Measurements from ENCODE around the gene NOP16.
"Not testable (repeated sequence)": the region's sequence is repeated elsewhere in the genome, so short reads cannot be mapped to it uniquely, and the experiment has no call there.

NOP16 gene

GRCh38 chr5:176409765-176410164 lies 21.4 kb upstream of the NOP16 start:
- DNase-seq (ENCODE audit: low read depth in 2 of 2): no peak

- no peak for DNase-seq (ENCODE audit: low read depth in 2 of 2)
Observed at GRCh38 chr5:176408590-176408989, 20.2 kb upstream of the NOP16 start.

- not testable (repeated sequence) for DNase-seq (ENCODE audit: low read depth in 2 of 2)
Observed at GRCh38 chr5:176408252-176408573, 19.8 kb upstream of the NOP16 start.

GRCh38 chr5:176407456-176408251 lies 19.3 kb upstream of the NOP16 start:
- no peak for DNase-seq (ENCODE audit: low read depth in 2 of 2)

- no peak for DNase-seq (ENCODE audit: low read depth in 2 of 2)
Observed at GRCh38 chr5:176406436-176407052, 18.1 kb upstream of the NOP16 start.

- no peak for DNase-seq (ENCODE audit: low read depth in 2 of 2)
Observed at GRCh38 chr5:176405656-176406435, 17.4 kb upstream of the NOP16 start.

- no peak for DNase-seq (ENCODE audit: low read depth in 2 of 2)
Observed at GRCh38 chr5:176401281-176402205, 13.1 kb upstream of the NOP16 start.

GRCh38 chr5:176400382-176401156 lies 12.2 kb upstream of the NOP16 start:
- no peak for DNase-seq (ENCODE audit: low read depth in 2 of 2)

GRCh38 chr5:176397736-176398420 lies 9.5 kb upstream of the NOP16 start:
- DNase-seq (ENCODE audit: low read depth in 2 of 2): no peak

GRCh38 chr5:176396330-176396729 lies 7.9 kb upstream of the NOP16 start:
- no peak for DNase-seq (ENCODE audit: low read depth in 2 of 2)

GRCh38 chr5:176394881-176395675 lies 6.7 kb upstream of the NOP16 start:
- no peak for DNase-seq (ENCODE audit: low read depth in 2 of 2)

- no peak for DNase-seq (ENCODE audit: low read depth in 2 of 2)
Observed at GRCh38 chr5:176394096-176394495, 5.7 kb upstream of the NOP16 start.

- no peak for DNase-seq (ENCODE audit: low read depth in 2 of 2)
Observed at GRCh38 chr5:176392526-176392925, 4.1 kb upstream of the NOP16 start.

GRCh38 chr5:176391999-176392398 lies 3.6 kb upstream of the NOP16 start:
- no peak for DNase-seq (ENCODE audit: low read depth in 2 of 2)

GRCh38 chr5:176391479-176391878 lies 3.1 kb upstream of the NOP16 start:
- DNase-seq (ENCODE audit: low read depth in 2 of 2): no peak

- DNase-seq (ENCODE audit: low read depth in 2 of 2): no peak
Observed at GRCh38 chr5:176389135-176390123, 1.0 kb upstream of the NOP16 start.

- DNase-seq (ENCODE audit: low read depth in 2 of 2): no peak
Observed at GRCh38 chr5:176388003-176388443, 375 bp downstream of the NOP16 start.

GRCh38 chr5:176387384-176387925 lies 943 bp downstream of the NOP16 start:
- no peak for DNase-seq (ENCODE audit: low read depth in 2 of 2)

Measured in stimulated activated CD8-positive, alpha-beta memory T cell treated with anti-CD3 and anti-CD28 coated beads, Interleukin-15, amount 100 ng/mL, for 48 hours (primary cell).